ENCODE data around the gene GPBP1L1.
"Not testable (repeated sequence)": the region's sequence is repeated elsewhere in the genome, so short reads cannot be mapped to it uniquely, and the experiment has no call there.

GPBP1L1 gene

GRCh38 chr1:45713711-45714110, 27.4 kb upstream of the GPBP1L1 start:
- Histone ChIP-seq H3K27ac (ENCODE audit: low read length) (no peak overlapping the region), H3K4me3 (ENCODE audit: low read depth in 1 of 2, low read length in 2 of 2) (no peak overlapping the region), H3K4me1 (ENCODE audit: control insufficient read depth in 1 of 2, insufficient read depth in 2 of 2, low read length in 2 of 2) (no peaks in the 10 kb centered on the region), H3K36me3 (ENCODE audit: control insufficient read depth in 1 of 2, insufficient read depth in 2 of 2, low read length in 2 of 2) (peaks cover 14 to 40% of the 10 kb centered on the region in 2 donors), H3K9me3 (ENCODE audit: control insufficient read depth in 1 of 2, low read length in 2 of 2) (no peaks in the 10 kb centered on the region), H3K27me3 (ENCODE audit: low read depth, low read length) (no peaks in the 10 kb centered on the region)

DNA sequence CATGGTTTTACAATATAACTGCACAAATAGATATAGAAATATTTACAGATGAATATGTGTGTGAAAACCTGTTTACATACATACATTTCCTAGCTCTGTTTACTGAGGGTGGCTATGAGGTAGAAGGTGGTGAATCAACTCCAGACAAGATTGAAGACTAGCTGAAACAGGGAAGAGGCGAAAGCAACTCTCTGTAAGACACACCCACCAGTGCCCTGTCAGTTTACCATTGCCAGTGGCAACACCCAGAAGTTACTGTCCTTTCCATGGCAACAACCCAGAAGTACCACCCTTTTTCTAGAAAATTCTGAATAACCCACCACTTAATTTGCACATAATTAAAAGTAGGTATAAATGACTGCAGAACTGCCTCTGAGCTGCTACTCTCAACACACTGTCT, 18.3 kb upstream of the GPBP1L1 start:
- H3K27ac ChIP-seq (ENCODE audit: low read length), result no peak overlapping the region
- no peaks in the 10 kb centered on the region for H3K9me3 ChIP-seq (ENCODE audit: control insufficient read depth in 1 of 2, low read length in 2 of 2)
- H3K27me3 ChIP-seq (ENCODE audit: low read depth, low read length), result no peaks in the 10 kb centered on the region
- no peak overlapping the region for H3K4me3 ChIP-seq (ENCODE audit: low read depth in 1 of 2, low read length in 2 of 2)
- H3K4me1 ChIP-seq (ENCODE audit: control insufficient read depth in 1 of 2, insufficient read depth in 2 of 2, low read length in 2 of 2), result no peaks in the 10 kb centered on the region
- H3K36me3 ChIP-seq (ENCODE audit: control insufficient read depth in 1 of 2, insufficient read depth in 2 of 2, low read length in 2 of 2), result peaks cover 0 to 30% of the 10 kb centered on the region in 2 donors

- H3K4me1 ChIP-seq (ENCODE audit: control insufficient read depth in 1 of 2, insufficient read depth in 2 of 2, low read length in 2 of 2), result no peaks in the 10 kb centered on the region
- H3K9me3 ChIP-seq (ENCODE audit: control insufficient read depth in 1 of 2, low read length in 2 of 2), result no peaks in the 10 kb centered on the region
- no peak overlapping the region for H3K4me3 ChIP-seq (ENCODE audit: low read depth in 1 of 2, low read length in 2 of 2)
- H3K27me3 ChIP-seq (ENCODE audit: low read depth, low read length), result no peaks in the 10 kb centered on the region
- H3K27ac ChIP-seq (ENCODE audit: low read length), result no peak overlapping the region
- peaks cover 23 to 42% of the 10 kb centered on the region in 2 donors for H3K36me3 ChIP-seq (ENCODE audit: control insufficient read depth in 1 of 2, insufficient read depth in 2 of 2, low read length in 2 of 2)
These were observed 8.5 kb upstream of the GPBP1L1 start for GRCh38 chr1:45694823-45695222.

- not testable (repeated sequence) for H3K27ac ChIP-seq (ENCODE audit: low read length); H3K9me3 ChIP-seq (ENCODE audit: control insufficient read depth in 1 of 2, low read length in 2 of 2); H3K4me3 ChIP-seq (ENCODE audit: low read depth in 1 of 2, low read length in 2 of 2); H3K27me3 ChIP-seq (ENCODE audit: low read depth, low read length); H3K4me1 ChIP-seq (ENCODE audit: control insufficient read depth in 1 of 2, insufficient read depth in 2 of 2, low read length in 2 of 2)
- H3K36me3 ChIP-seq (ENCODE audit: control insufficient read depth in 1 of 2, insufficient read depth in 2 of 2, low read length in 2 of 2), result peaks cover 23 to 32% of the 10 kb centered on the region in 2 donors
These were observed 7.5 kb upstream of the GPBP1L1 start for GRCh38 chr1:45693811-45694210.

DNA sequence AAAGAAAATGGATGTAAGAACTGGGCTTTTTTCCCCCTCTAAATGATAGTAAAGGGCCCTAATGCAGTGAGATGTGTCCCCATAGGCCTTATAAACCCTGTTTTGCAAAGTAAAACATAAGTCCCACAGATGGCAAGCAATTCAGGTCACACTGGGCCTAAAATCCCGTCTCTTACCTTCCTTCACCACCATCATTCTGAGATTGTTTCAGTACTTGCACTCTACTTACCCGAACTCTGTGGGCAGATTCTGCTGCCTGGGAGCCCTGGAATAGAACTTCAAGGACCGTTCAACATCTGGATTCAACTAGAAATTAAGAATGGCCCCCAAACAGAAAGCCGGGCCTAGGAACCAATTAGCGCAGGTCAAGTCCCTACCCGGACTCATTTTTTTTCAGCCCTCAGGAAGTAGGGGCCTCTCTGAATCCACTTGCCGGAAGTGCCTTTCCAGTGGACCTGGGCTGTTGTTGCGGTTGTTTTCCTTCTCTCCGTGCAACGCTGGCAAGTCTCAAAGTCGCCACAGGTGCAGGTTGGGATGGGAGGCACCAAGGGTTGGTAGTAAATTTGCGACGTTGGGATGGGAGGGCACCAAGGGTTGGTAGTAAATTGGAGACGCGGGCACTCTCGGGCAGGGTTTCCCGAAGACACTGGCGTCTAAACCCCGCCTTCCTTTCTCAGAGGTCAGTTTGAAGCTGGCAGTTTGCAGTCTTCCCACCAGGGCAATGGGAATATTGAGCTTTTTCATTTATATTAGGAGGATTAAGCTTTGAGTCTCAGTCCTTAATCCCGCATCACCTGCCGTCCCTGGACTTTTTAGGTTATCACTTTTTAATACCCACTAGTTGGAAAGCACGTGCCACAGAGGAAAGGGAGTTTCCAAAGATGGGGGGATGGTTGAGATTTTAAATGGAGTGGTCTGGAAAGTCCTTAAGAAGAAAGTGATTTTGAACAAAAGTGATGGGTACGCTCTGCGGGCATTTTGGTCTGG, 1.7 kb upstream of the GPBP1L1 start, which contains the start of gene TMEM69:
TMEM69 (plus strand) TSS at position 428 of the 987 bp plus-strand sequence. CDS start 2,888 bp downstream, outside the sequence.
- peak within 1 kb of the TSS; percentile 98 to 99 for H3K4me3 ChIP-seq (ENCODE audit: low read depth in 1 of 2, low read length in 2 of 2)
- no peaks in the 10 kb centered on the region for H3K27me3 ChIP-seq (ENCODE audit: low read depth, low read length)
- H3K9me3 ChIP-seq (ENCODE audit: control insufficient read depth in 1 of 2, low read length in 2 of 2), result no peaks in the 10 kb centered on the region
- H3K36me3 ChIP-seq (ENCODE audit: control insufficient read depth in 1 of 2, insufficient read depth in 2 of 2, low read length in 2 of 2), result peaks cover 2 to 3% of the 10 kb centered on the region in 2 donors
- peaks cover 0 to 32% of the 10 kb centered on the region in 2 donors for H3K4me1 ChIP-seq (ENCODE audit: control insufficient read depth in 1 of 2, insufficient read depth in 2 of 2, low read length in 2 of 2)
- peak within 1 kb of the TSS; percentile 100 for H3K27ac ChIP-seq (ENCODE audit: low read length)

DNA sequence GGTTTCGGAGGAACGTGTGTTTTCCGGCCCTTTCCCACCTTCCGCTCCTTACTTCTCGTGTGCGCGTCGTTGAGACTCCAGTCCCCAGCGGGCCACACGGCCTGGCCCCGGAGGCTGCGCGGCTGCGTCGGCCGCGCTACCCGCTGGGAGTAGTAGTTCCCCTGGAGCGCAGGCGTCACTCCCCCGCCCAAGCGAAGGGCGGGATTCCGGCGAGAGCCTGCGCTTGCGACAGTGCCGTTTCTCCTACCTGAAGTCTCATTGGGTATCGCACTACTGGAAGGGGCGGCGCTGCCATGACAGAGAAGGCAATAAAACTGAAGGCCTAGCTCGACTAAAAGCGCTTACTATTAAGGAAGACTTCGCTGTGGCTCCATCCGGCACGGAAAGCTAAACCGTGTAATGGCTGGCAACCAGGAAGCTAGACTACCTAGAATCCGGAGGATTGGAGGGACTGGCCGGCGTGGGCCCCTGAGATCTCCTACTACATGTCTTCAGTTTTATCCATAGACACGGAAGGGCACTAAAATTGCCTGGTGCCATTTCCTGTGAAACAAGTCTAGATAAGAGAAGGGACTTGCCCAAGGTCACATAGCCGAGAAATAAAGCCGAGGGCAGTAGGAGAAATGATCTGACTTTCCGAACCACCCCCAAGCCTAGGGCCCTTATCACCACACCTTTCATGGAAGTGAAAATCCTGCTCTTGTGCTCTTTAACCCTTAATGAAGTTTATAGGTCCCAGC, 851 bp upstream of the GPBP1L1 start:
- peak overlapping the region; percentile 98 to 99 for H3K4me3 ChIP-seq (ENCODE audit: low read depth in 1 of 2, low read length in 2 of 2)
- H3K36me3 ChIP-seq (ENCODE audit: control insufficient read depth in 1 of 2, insufficient read depth in 2 of 2, low read length in 2 of 2), result peaks cover 0 to 3% of the 10 kb centered on the region in 2 donors
- H3K9me3 ChIP-seq (ENCODE audit: control insufficient read depth in 1 of 2, low read length in 2 of 2), result no peaks in the 10 kb centered on the region
- H3K27me3 ChIP-seq (ENCODE audit: low read depth, low read length), result no peaks in the 10 kb centered on the region
- H3K4me1 ChIP-seq (ENCODE audit: control insufficient read depth in 1 of 2, insufficient read depth in 2 of 2, low read length in 2 of 2), result peaks cover 8 to 40% of the 10 kb centered on the region in 2 donors
- peak overlapping the region; percentile 100 for H3K27ac ChIP-seq (ENCODE audit: low read length)

GRCh38 chr1:45686015-45686287, 382 bp downstream of the GPBP1L1 start:
- Histone ChIP-seq H3K27ac (ENCODE audit: low read length) (peak overlapping the region; percentile 99), H3K4me1 (ENCODE audit: control insufficient read depth in 1 of 2, insufficient read depth in 2 of 2, low read length in 2 of 2) (peaks cover 12 to 50% of the 10 kb centered on the region in 2 donors), H3K36me3 (ENCODE audit: control insufficient read depth in 1 of 2, insufficient read depth in 2 of 2, low read length in 2 of 2) (peaks cover 0 to 3% of the 10 kb centered on the region in 2 donors), H3K4me3 (ENCODE audit: low read depth in 1 of 2, low read length in 2 of 2) (peak overlapping the region; percentile 98 to 99), H3K9me3 (ENCODE audit: control insufficient read depth in 1 of 2, low read length in 2 of 2) (no peaks in the 10 kb centered on the region), H3K27me3 (ENCODE audit: low read depth, low read length) (no peaks in the 10 kb centered on the region)

DNA sequence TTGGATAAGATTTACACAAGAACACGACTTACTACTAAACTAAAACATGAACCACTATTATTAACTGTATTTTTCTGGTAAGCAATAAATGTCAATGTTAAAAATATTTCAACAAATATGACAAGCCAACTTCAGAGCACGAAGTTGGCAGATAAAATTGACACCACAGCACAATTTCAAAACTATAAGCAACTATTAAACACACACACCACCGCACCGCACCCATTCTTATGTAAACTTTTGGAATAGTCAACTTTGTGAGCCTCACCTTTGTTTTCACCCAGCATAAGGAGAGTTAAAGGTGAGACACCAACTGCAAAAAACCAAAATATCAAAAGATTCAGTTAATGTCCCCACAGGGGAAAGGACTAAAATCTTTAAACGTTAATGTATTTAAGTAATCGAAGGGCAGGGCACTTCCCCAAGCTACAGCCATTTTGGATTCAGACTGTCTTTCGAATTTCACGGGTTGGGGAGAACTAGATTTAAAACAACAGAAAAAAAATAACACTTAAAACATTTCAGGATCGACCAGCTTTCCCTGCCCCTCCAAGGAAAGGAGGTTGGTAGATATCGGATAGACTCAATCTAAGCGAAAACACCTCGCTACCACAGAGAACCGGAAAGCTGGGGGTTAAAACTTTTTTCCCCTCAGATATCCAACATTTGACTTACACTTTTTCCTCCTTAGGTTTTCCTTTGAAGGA, 872 bp downstream of the GPBP1L1 start:
- peak overlapping the region; percentile 99 for H3K27ac ChIP-seq (ENCODE audit: low read length)
- peaks cover 0 to 3% of the 10 kb centered on the region in 2 donors for H3K36me3 ChIP-seq (ENCODE audit: control insufficient read depth in 1 of 2, insufficient read depth in 2 of 2, low read length in 2 of 2)
- no peaks in the 10 kb centered on the region for H3K27me3 ChIP-seq (ENCODE audit: low read depth, low read length)
- H3K4me3 ChIP-seq (ENCODE audit: low read depth in 1 of 2, low read length in 2 of 2), result peak overlapping the region; percentile 98 to 99
- H3K4me1 ChIP-seq (ENCODE audit: control insufficient read depth in 1 of 2, insufficient read depth in 2 of 2, low read length in 2 of 2), result peaks cover 17 to 55% of the 10 kb centered on the region in 2 donors
- no peaks in the 10 kb centered on the region for H3K9me3 ChIP-seq (ENCODE audit: control insufficient read depth in 1 of 2, low read length in 2 of 2)

GRCh38 chr1:45684402-45684801, 1.9 kb downstream of the GPBP1L1 start:
- Histone ChIP-seq H3K27me3 (ENCODE audit: low read depth, low read length) (no peaks in the 10 kb centered on the region), H3K27ac (ENCODE audit: low read length) (peak overlapping the region; percentile 99), H3K4me1 (ENCODE audit: control insufficient read depth in 1 of 2, insufficient read depth in 2 of 2, low read length in 2 of 2) (peaks cover 19 to 63% of the 10 kb centered on the region in 2 donors), H3K9me3 (ENCODE audit: control insufficient read depth in 1 of 2, low read length in 2 of 2) (no peaks in the 10 kb centered on the region), H3K4me3 (ENCODE audit: low read depth in 1 of 2, low read length in 2 of 2) (peak overlapping the region; percentile 98 to 99), H3K36me3 (ENCODE audit: control insufficient read depth in 1 of 2, insufficient read depth in 2 of 2, low read length in 2 of 2) (peaks cover 0 to 3% of the 10 kb centered on the region in 2 donors)

GRCh38 chr1:45682942-45683341, 3.4 kb downstream of the GPBP1L1 start:
- Histone ChIP-seq H3K4me3 (ENCODE audit: low read depth in 1 of 2, low read length in 2 of 2) (no peak overlapping the region), H3K27ac (ENCODE audit: low read length) (no peak overlapping the region), H3K9me3 (ENCODE audit: control insufficient read depth in 1 of 2, low read length in 2 of 2) (no peaks in the 10 kb centered on the region), H3K36me3 (ENCODE audit: control insufficient read depth in 1 of 2, insufficient read depth in 2 of 2, low read length in 2 of 2) (peaks cover 0 to 3% of the 10 kb centered on the region in 2 donors), H3K27me3 (ENCODE audit: low read depth, low read length) (no peaks in the 10 kb centered on the region), H3K4me1 (ENCODE audit: control insufficient read depth in 1 of 2, insufficient read depth in 2 of 2, low read length in 2 of 2) (peaks cover 24 to 69% of the 10 kb centered on the region in 2 donors)

DNA sequence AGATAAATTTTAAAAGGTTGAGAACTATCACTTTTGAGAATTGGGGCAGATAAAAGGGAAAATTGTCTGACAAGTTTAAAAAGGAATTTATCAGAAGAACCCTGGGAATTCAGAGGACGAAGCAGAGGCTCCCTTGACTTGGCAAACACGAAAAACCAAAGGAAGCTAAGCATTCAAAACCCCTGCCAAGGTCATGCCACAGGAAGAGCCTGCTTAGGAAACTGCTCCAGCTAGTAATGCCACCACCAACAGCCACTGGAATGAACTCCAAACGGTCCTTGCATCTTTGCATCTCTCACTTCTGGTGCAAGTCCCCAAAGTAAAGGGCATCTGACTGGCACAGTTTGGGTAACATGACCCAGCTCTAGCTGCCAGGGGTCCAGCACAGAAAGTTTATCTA, 7.2 kb downstream of the GPBP1L1 start:
- Histone ChIP-seq H3K27ac (ENCODE audit: low read length) (peak overlapping the region; percentile 19), H3K27me3 (ENCODE audit: low read depth, low read length) (no peaks in the 10 kb centered on the region), H3K36me3 (ENCODE audit: control insufficient read depth in 1 of 2, insufficient read depth in 2 of 2, low read length in 2 of 2) (no peaks in the 10 kb centered on the region), H3K4me1 (ENCODE audit: control insufficient read depth in 1 of 2, insufficient read depth in 2 of 2, low read length in 2 of 2) (peaks cover 24 to 71% of the 10 kb centered on the region in 2 donors), H3K4me3 (ENCODE audit: low read depth in 1 of 2, low read length in 2 of 2) (no peak overlapping the region), H3K9me3 (ENCODE audit: control insufficient read depth in 1 of 2, low read length in 2 of 2) (no peaks in the 10 kb centered on the region)
